OCI-LY7 (cell line): Measurements from ENCODE around the gene PLCXD1. TPM values are rescaled to one million over a fixed set of nuclear protein-coding genes. Genes with fewer than 3 reads are reported as not detected.
"Not testable (repeated sequence)": the region's sequence is repeated elsewhere in the genome, so short reads cannot be mapped to it uniquely, and the experiment has no call there.

Experiments
- BruUV-seq: library from RNA; stranded (reverse); fragments of 400-500 nt; replicated peaks from 2 replicates; lab custom pipeline; 2021; lab: Mats Ljungman, UMichigan
- CTCF ChIA-PET: fragments of 300-600 bp; sonication (Branson Sonifier 250); formaldehyde crosslinking; loops from one replicate; lab custom pipeline; 2022; ENCODE audit warnings: antibody characterized with exemption; ENCODE audit not compliant: unreplicated experiment; lab: Charles Lee
- POLR2A ChIA-PET: fragments of 300-600 bp; sonication (Branson Sonifier 250); formaldehyde crosslinking; loops from one replicate; lab custom pipeline; 2022; ENCODE audit warnings: antibody characterized with exemption; lab: Charles Lee
- DNase-seq: peaks from one replicate; pipeline ENCODE4 v3.0.0-alpha.2; 2015; ENCODE audit warnings: low spot score
- H2AFZ ChIP-seq: fragments of 200-600 bp; sonication (generic), shearing (Covaris generic); 2 replicates; pipeline ENCODE4 v1.6.1; 2014; ENCODE audit warnings: mild to moderate bottlenecking, antibody characterized with exemption, low read length, moderate library complexity
- H3K27ac ChIP-seq: fragments of 200-600 bp; sonication (generic); 2 replicates; pipeline ENCODE4 v1.5.1; 2014; ENCODE audit warnings: mixed run types, low read depth, mild to moderate bottlenecking, moderate library complexity, low read length, inconsistent platforms; ENCODE audit not compliant: poor library complexity, severe bottlenecking
- H3K36me3 ChIP-seq: fragments of 200-600 bp; sonication (generic); 2 replicates; pipeline ENCODE4 v1.6.1; 2014; ENCODE audit warnings: mild to moderate bottlenecking, antibody characterized with exemption, low read length, moderate library complexity, mixed read lengths; ENCODE audit not compliant: insufficient read depth
- H3K4me1 ChIP-seq: fragments of 200-600 bp; sonication (generic); 2 replicates; pipeline ENCODE4 v1.5.1; 2014; ENCODE audit warnings: mild to moderate bottlenecking, low read length; ENCODE audit not compliant: insufficient read depth, poor library complexity, severe bottlenecking
- H3K4me2 ChIP-seq: fragments of 200-600 bp; sonication (generic); 2 replicates; pipeline ENCODE4 v1.6.1; 2014; ENCODE audit warnings: mild to moderate bottlenecking, low read length
- H3K4me3 ChIP-seq: fragments of 200-600 bp; sonication (generic); 2 replicates; pipeline ENCODE4 v1.5.1; 2014; ENCODE audit warnings: mild to moderate bottlenecking, low read depth, low read length; ENCODE audit not compliant: poor library complexity, severe bottlenecking
- H3K79me2 ChIP-seq: fragments of 200-600 bp; sonication (generic); 2 replicates; pipeline ENCODE4 v1.6.1; 2016; ENCODE audit warnings: low read depth, mild to moderate bottlenecking, low read length, moderate library complexity, mixed read lengths; ENCODE audit not compliant: insufficient read depth
- H3K9me2 ChIP-seq: fragments of 200-600 bp; sonication (generic); 2 replicates; pipeline ENCODE4 v1.6.1; 2016; ENCODE audit warnings: mild to moderate bottlenecking, low read length, mixed read lengths; ENCODE audit not compliant: insufficient read depth
- H3K9me3 ChIP-seq: fragments of 200-600 bp; sonication (generic); 2 replicates; pipeline ENCODE4 v1.6.1; 2014; ENCODE audit warnings: mild to moderate bottlenecking, mixed run types, low read length, mixed read lengths
- H4K20me1 ChIP-seq: fragments of 200-600 bp; sonication (generic); 2 replicates; pipeline ENCODE4 v1.6.1; 2014; ENCODE audit warnings: mild to moderate bottlenecking, antibody characterized with exemption, low read length, moderate library complexity, mixed read lengths; ENCODE audit not compliant: insufficient read depth
- EZH2phosphoT487 ChIP-seq: fragments of 200-600 bp; sonication (generic); IDR thresholded peaks from 2 replicates; pipeline ENCODE4 v1.6.1; 2018; ENCODE audit warnings: low read depth, borderline replicate concordance, mild to moderate bottlenecking, mixed run types, antibody characterized with exemption, low read length, moderate library complexity, mixed read lengths
- intact Hi-C: fragments of 100-400 bp; cut with micrococcal nuclease; formaldehyde crosslinking; loops from one replicate; pipeline ENCODE4 v1.10.0; 2022; ENCODE audit not compliant: unreplicated experiment
- total RNA-seq, 2 experiments: library from RNA; depleted of rRNA in 1 of 2; stranded (reverse); fragments of >200 nt in 1 of 2; shearing (Covaris generic) in 1 of 2; gene quantifications; 2 replicates each; pipeline ENCODE4 v1.2.3, GENCODE V29; 2014 to 2022
- TF ChIP-seq, protein P1 (sequence below): fragments of 200-600 bp; sonication (generic); conservative IDR thresholded peaks from 2 replicates; pipeline ENCODE4 v1.5.1; 2014; ENCODE audit warnings: mild to moderate bottlenecking, antibody characterized with exemption, low read length, moderate library complexity, mixed read lengths

The PLCXD1 gene
- total RNA-seq, 2 experiments from 2014 or later = 86.0 to 133 TPM

- no peaks in the 10 kb centered on the region for H4K20me1 ChIP-seq
- BruUV-seq = no TSS peak
- POLR2A ChIA-PET = no interaction called here
- H3K4me1 ChIP-seq = peaks cover 15% of the 10 kb centered on the region
- CTCF ChIA-PET = no interaction called here
- TF ChIP-seq EZH2phosphoT487 = no peak
- no peaks in the 10 kb centered on the region for H3K9me2 ChIP-seq
- H3K36me3 ChIP-seq = no peaks in the 10 kb centered on the region
- intact Hi-C loops = no loop called here
- no peaks in the 10 kb centered on the region for H3K9me3 ChIP-seq
- peak; percentile 33 for DNase-seq
- peak overlapping the region; percentile 58; the same call in 1 of the 2 replicates for H2AFZ ChIP-seq
- H3K4me3 ChIP-seq = no peak overlapping the region
- H3K27ac ChIP-seq = peak overlapping the region; percentile 78
- H3K4me2 ChIP-seq = peak overlapping the region; percentile 63
- H3K79me2 ChIP-seq = no peaks in the 10 kb centered on the region
Observed at GRCh38 chrX:250965-251364, 30.2 kb upstream of the PLCXD1 start.

DNA sequence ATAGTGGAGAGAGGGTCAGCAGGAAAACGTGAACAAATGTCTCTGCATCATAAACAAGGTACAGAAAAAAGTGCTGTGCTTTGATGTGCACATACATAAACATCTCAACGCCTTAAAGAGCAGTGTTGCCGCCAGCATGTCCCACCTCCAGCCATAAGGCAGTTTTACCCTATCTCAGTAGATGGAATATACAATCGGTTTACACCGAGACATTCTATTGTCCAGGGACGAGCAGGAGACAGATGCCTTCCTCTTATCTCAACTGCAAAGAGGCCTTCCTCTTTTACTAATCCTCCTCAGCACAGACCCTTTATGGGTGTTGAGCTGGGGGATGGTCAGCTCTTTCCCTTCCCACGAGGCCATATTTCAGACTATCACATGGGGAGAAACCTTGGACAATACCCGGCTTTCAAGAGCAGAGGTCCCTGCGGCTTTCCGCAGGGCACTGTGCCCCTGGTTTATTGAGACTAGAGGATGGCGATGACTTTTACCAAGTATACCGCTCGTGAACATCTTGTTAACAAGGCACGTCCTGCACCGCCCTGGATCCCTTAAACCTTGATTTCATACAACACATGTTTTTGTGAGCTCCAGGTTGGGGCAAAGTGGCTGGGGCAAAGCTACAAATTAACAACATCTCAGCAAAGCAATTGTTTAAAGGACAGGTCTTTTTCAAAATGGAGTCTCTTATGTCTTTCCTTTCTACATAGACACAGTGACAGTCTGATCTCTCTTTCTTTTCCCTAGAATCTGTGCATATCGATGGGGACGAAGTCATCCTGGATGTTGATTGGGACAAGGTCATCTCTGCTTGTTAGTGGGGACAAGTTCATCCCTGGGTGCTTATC is 29.6 kb upstream of the PLCXD1 start:
- H2AFZ ChIP-seq, H3K79me2 ChIP-seq, H4K20me1 ChIP-seq, H3K4me3 ChIP-seq, POLR2A ChIA-PET, H3K9me2 ChIP-seq, CTCF ChIA-PET, H3K9me3 ChIP-seq, DNase-seq, BruUV-seq, intact Hi-C loops, H3K36me3 ChIP-seq: not testable (repeated sequence)
- Histone ChIP-seq H3K4me2 (peak overlapping the region; percentile 63), H3K27ac (peak overlapping the region; percentile 78), H3K4me1 (peaks cover 15% of the 10 kb centered on the region)

- H4K20me1 ChIP-seq = no peaks in the 10 kb centered on the region
- H3K9me2 ChIP-seq = no peaks in the 10 kb centered on the region
- ChIA-PET POLR2A (no interaction called here), CTCF (no interaction called here)
- intact Hi-C loops = no loop called here
- peaks cover 15% of the 10 kb centered on the region for H3K4me1 ChIP-seq
- no peak for DNase-seq
- H2AFZ ChIP-seq = no peak overlapping the region
- H3K4me2 ChIP-seq = no peak overlapping the region
- TF ChIP-seq, protein P1, sequence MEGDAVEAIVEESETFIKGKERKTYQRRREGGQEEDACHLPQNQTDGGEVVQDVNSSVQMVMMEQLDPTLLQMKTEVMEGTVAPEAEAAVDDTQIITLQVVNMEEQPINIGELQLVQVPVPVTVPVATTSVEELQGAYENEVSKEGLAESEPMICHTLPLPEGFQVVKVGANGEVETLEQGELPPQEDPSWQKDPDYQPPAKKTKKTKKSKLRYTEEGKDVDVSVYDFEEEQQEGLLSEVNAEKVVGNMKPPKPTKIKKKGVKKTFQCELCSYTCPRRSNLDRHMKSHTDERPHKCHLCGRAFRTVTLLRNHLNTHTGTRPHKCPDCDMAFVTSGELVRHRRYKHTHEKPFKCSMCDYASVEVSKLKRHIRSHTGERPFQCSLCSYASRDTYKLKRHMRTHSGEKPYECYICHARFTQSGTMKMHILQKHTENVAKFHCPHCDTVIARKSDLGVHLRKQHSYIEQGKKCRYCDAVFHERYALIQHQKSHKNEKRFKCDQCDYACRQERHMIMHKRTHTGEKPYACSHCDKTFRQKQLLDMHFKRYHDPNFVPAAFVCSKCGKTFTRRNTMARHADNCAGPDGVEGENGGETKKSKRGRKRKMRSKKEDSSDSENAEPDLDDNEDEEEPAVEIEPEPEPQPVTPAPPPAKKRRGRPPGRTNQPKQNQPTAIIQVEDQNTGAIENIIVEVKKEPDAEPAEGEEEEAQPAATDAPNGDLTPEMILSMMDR = no peak
- TF ChIP-seq EZH2phosphoT487 = no peak
- no peak overlapping the region for H3K27ac ChIP-seq
- H3K4me3 ChIP-seq = no peak overlapping the region
- no TSS peak for BruUV-seq
- no peaks in the 10 kb centered on the region for H3K9me3 ChIP-seq
- no peaks in the 10 kb centered on the region for H3K36me3 ChIP-seq
- no peaks in the 10 kb centered on the region for H3K79me2 ChIP-seq
Observed at GRCh38 chrX:252244-252956, 28.8 kb upstream of the PLCXD1 start.
